Choroid plexus epithelial cell (primary cell): ENCODE data around the gene ARHGEF39.
"Not testable (repeated sequence)": the region's sequence is repeated elsewhere in the genome, so short reads cannot be mapped to it uniquely, and the experiment has no call there.

Source experiments
- DNase-seq: peaks from one replicate; pipeline ENCODE4 v3.0.0-alpha.2; 2010; ENCODE audit warnings: low read depth
- H3K4me3 ChIP-seq: 2 replicates; pipeline ENCODE4 v1.5.1; 2011; ENCODE audit warnings: low read depth, mild to moderate bottlenecking, control low read depth, low read length, moderate library complexity
- CTCF ChIP-seq: conservative IDR thresholded peaks from 2 replicates; pipeline ENCODE4 v1.5.1; 2011; ENCODE audit warnings: low read depth, mild to moderate bottlenecking, control low read depth, inconsistent platforms, low read length, moderate library complexity

Gene ARHGEF39

GRCh38 chr9:35639631-35640030 lies 25.4 kb downstream of the ARHGEF39 start:
- no peak for TF ChIP-seq CTCF
- H3K4me3 ChIP-seq = no peak overlapping the region
- DNase-seq = no peak

GRCh38 chr9:35639225-35639624 lies 25.8 kb downstream of the ARHGEF39 start:
- not testable (repeated sequence) for DNase-seq

GRCh38 chr9:35638751-35639150 lies 26.2 kb downstream of the ARHGEF39 start:
- not testable (repeated sequence) for DNase-seq, H3K4me3 ChIP-seq

More at GRCh38 chr9:35639225-35639624, 25.8 kb downstream of the ARHGEF39 start:
- H3K4me3 ChIP-seq = not testable (repeated sequence)

- not testable (repeated sequence) for DNase-seq, H3K4me3 ChIP-seq
Measured at GRCh38 chr9:35637427-35637955, 27.5 kb downstream of the ARHGEF39 start.

- not testable (repeated sequence) for DNase-seq, H3K4me3 ChIP-seq
Measured at GRCh38 chr9:35636877-35637246, 28.1 kb downstream of the ARHGEF39 start.

- TF ChIP-seq CTCF = no peak
- DNase-seq = no peak
- no peak overlapping the region for H3K4me3 ChIP-seq
Measured at GRCh38 chr9:35636135-35636876, 28.7 kb downstream of the ARHGEF39 start.

- H3K4me3 ChIP-seq = no peak overlapping the region
- TF ChIP-seq CTCF = no peak
- no peak for DNase-seq
Measured at GRCh38 chr9:35635730-35636129, 29.3 kb downstream of the ARHGEF39 start.

GRCh38 chr9:35629597-35629996 lies 35.4 kb downstream of the ARHGEF39 start:
- DNase-seq = no peak
- TF ChIP-seq CTCF = no peak
- no peak overlapping the region for H3K4me3 ChIP-seq

GRCh38 chr9:35628389-35628991 lies 36.5 kb downstream of the ARHGEF39 start:
- no peak for DNase-seq
- H3K4me3 ChIP-seq = no peak overlapping the region
- no peak for TF ChIP-seq CTCF
